Neural cell (in vitro differentiated cells): ENCODE data around the gene SLC25A27. TPM values are rescaled to one million over a fixed set of nuclear protein-coding genes. Genes with fewer than 3 reads are reported as not detected.

Source experiments
- H2AFZ ChIP-seq: fragments of 200-600, 300-800 bp; sonication (generic), shearing (Covaris generic); 2 replicates; pipeline ENCODE4 v1.6.0; 2014; ENCODE audit warnings: low read depth, mild to moderate bottlenecking, antibody characterized with exemption, low read length, moderate library complexity
- H3F3A ChIP-seq: fragments of 200-600 bp; shearing (Covaris generic); 2 replicates; pipeline ENCODE4 v1.6.1; 2016; ENCODE audit warnings: mild to moderate bottlenecking, moderate library complexity, mixed read lengths, antibody characterized with exemption, low read length; ENCODE audit not compliant: insufficient read depth, poor library complexity, severe bottlenecking
- H3K27ac ChIP-seq: fragments of 200-600, 300-800 bp; sonication (generic), shearing (Covaris generic); 2 replicates; pipeline ENCODE4 v1.5.1; 2014; ENCODE audit warnings: mild to moderate bottlenecking, low read length, moderate library complexity
- H3K27me3 ChIP-seq: fragments of 300-800, 200-600 bp; sonication (generic), shearing (Covaris generic); 2 replicates; pipeline ENCODE4 v1.6.0; 2014; ENCODE audit warnings: mild to moderate bottlenecking, low read depth, low read length, moderate library complexity; ENCODE audit not compliant: insufficient read depth
- H3K36me3 ChIP-seq: fragments of 300-800, 200-600 bp; sonication (generic), shearing (Covaris generic); 2 replicates; pipeline ENCODE4 v1.5.1; 2014; ENCODE audit warnings: mild to moderate bottlenecking, antibody characterized with exemption, low read length, moderate library complexity; ENCODE audit not compliant: insufficient read depth
- H3K4me2 ChIP-seq: fragments of 300-800, 200-600 bp; sonication (generic), shearing (Covaris generic); 2 replicates; pipeline ENCODE4 v1.6.0; 2014; ENCODE audit warnings: mild to moderate bottlenecking, low read length
- H3K4me3 ChIP-seq: fragments of 300-800, 200-600 bp; sonication (generic), shearing (Covaris generic); 2 replicates; pipeline ENCODE4 v1.5.1; 2014; ENCODE audit warnings: mild to moderate bottlenecking, low read length, moderate library complexity
- H3K79me2 ChIP-seq: fragments of 200-600 bp; shearing (Covaris generic); replicated peaks from 2 replicates; pipeline ENCODE4 v1.6.0; 2014; ENCODE audit warnings: mild to moderate bottlenecking, low read length, moderate library complexity; ENCODE audit not compliant: insufficient read depth
- H3K9ac ChIP-seq: fragments of 300-800, 200-600 bp; sonication (generic), shearing (Covaris generic); 2 replicates; pipeline ENCODE4 v1.6.1; 2016; ENCODE audit warnings: mild to moderate bottlenecking, low read length, mixed read lengths
- H3K9me2 ChIP-seq: fragments of 200-600 bp; shearing (Covaris generic); 2 replicates; pipeline ENCODE4 v1.6.1; 2016; ENCODE audit warnings: mild to moderate bottlenecking, low read length, mixed read lengths; ENCODE audit not compliant: insufficient read depth
- H3K9me3 ChIP-seq: fragments of 200-600, 300-800 bp; sonication (generic), shearing (Covaris generic); 2 replicates; pipeline ENCODE4 v1.6.1; 2016; ENCODE audit warnings: mild to moderate bottlenecking, mixed run types, low read length, moderate library complexity, mixed read lengths
- H4K20me1 ChIP-seq: fragments of 200-600 bp; shearing (Covaris generic); 2 replicates; pipeline ENCODE4 v1.6.1; 2016; ENCODE audit warnings: mild to moderate bottlenecking, mixed run types; ENCODE audit not compliant: insufficient read depth
- EP300 ChIP-seq: fragments of 450-650 bp; conservative IDR thresholded peaks from 2 replicates; pipeline ENCODE4 v1.6.1; 2014; ENCODE audit warnings: antibody characterized with exemption, mild to moderate bottlenecking, moderate library complexity; ENCODE audit not compliant: poor library complexity, severe bottlenecking
- EZH2 ChIP-seq: fragments of 200-600, 300-800 bp; shearing (Covaris generic), sonication (generic); IDR thresholded peaks from 2 replicates; pipeline ENCODE4 v1.6.1; 2014; ENCODE audit warnings: antibody characterized with exemption, low read length, borderline replicate concordance, mild to moderate bottlenecking; ENCODE audit not compliant: insufficient read depth, poor library complexity, severe bottlenecking
- MXI1 ChIP-seq: fragments of 450-650 bp; conservative IDR thresholded peaks from 2 replicates; pipeline ENCODE4 v1.6.1; 2014; ENCODE audit warnings: antibody characterized with exemption, mild to moderate bottlenecking; ENCODE audit not compliant: poor library complexity, severe bottlenecking
- POLR2AphosphoS5 ChIP-seq: IDR thresholded peaks from 2 replicates; pipeline ENCODE4 v1.6.1; 2012
- RAD21 ChIP-seq: fragments of 450-650 bp; conservative IDR thresholded peaks from 2 replicates; pipeline ENCODE4 v1.6.1; 2014; ENCODE audit warnings: antibody characterized with exemption, mild to moderate bottlenecking, moderate library complexity
- SMC3 ChIP-seq: fragments of 450-650 bp; conservative IDR thresholded peaks from 2 replicates; pipeline ENCODE4 v1.6.1; 2014; ENCODE audit warnings: antibody characterized with exemption, mild to moderate bottlenecking, moderate library complexity; ENCODE audit not compliant: poor library complexity
- TAF1 ChIP-seq: IDR thresholded peaks from 2 replicates; pipeline ENCODE4 v1.6.1; 2012; ENCODE audit warnings: low read depth
- polyA plus RNA-seq: library from polyadenylated mRNA; depleted of rRNA; stranded (reverse); fragments of >200 nt; gene quantifications from 2 replicates; pipeline ENCODE4 v1.2.3, GENCODE V29; 2014
- TF ChIP-seq, protein P1 (sequence below): IDR thresholded peaks from 2 replicates; pipeline ENCODE4 v1.6.1; 2012; ENCODE audit warnings: borderline replicate concordance
- TF ChIP-seq, protein P2 (sequence below): fragments of 450-650 bp; IDR thresholded peaks from 2 replicates; pipeline ENCODE4 v1.5.1; 2014; ENCODE audit warnings: antibody characterized with exemption, mild to moderate bottlenecking, moderate library complexity; ENCODE audit not compliant: poor library complexity, severe bottlenecking

The SLC25A27 gene
- polyA plus RNA-seq, 1 donor from 2014 or later: 44.5 TPM

DNA sequence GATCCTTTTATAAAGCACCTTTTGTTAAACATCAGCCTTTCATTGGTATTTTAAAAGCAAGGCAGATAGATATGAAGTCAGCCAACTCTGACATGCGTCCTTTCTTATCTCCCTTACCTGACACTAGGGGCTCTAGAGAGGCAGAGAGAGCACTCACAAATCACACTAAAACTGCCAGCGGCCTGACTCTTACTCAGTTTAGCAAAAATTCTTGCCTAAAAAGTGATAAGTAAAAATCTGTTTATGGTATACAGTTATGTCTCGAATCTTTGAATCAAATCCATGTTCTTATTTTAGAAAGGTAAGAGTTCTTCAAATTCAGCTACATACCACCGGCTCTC lies 24.5 kb downstream of the SLC25A27 start:
- TF ChIP-seq POLR2AphosphoS5 (no peak), EZH2 (no peak)
- TF ChIP-seq, protein P1, sequence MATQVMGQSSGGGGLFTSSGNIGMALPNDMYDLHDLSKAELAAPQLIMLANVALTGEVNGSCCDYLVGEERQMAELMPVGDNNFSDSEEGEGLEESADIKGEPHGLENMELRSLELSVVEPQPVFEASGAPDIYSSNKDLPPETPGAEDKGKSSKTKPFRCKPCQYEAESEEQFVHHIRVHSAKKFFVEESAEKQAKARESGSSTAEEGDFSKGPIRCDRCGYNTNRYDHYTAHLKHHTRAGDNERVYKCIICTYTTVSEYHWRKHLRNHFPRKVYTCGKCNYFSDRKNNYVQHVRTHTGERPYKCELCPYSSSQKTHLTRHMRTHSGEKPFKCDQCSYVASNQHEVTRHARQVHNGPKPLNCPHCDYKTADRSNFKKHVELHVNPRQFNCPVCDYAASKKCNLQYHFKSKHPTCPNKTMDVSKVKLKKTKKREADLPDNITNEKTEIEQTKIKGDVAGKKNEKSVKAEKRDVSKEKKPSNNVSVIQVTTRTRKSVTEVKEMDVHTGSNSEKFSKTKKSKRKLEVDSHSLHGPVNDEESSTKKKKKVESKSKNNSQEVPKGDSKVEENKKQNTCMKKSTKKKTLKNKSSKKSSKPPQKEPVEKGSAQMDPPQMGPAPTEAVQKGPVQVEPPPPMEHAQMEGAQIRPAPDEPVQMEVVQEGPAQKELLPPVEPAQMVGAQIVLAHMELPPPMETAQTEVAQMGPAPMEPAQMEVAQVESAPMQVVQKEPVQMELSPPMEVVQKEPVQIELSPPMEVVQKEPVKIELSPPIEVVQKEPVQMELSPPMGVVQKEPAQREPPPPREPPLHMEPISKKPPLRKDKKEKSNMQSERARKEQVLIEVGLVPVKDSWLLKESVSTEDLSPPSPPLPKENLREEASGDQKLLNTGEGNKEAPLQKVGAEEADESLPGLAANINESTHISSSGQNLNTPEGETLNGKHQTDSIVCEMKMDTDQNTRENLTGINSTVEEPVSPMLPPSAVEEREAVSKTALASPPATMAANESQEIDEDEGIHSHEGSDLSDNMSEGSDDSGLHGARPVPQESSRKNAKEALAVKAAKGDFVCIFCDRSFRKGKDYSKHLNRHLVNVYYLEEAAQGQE: no peak
- TF ChIP-seq, protein P2, sequence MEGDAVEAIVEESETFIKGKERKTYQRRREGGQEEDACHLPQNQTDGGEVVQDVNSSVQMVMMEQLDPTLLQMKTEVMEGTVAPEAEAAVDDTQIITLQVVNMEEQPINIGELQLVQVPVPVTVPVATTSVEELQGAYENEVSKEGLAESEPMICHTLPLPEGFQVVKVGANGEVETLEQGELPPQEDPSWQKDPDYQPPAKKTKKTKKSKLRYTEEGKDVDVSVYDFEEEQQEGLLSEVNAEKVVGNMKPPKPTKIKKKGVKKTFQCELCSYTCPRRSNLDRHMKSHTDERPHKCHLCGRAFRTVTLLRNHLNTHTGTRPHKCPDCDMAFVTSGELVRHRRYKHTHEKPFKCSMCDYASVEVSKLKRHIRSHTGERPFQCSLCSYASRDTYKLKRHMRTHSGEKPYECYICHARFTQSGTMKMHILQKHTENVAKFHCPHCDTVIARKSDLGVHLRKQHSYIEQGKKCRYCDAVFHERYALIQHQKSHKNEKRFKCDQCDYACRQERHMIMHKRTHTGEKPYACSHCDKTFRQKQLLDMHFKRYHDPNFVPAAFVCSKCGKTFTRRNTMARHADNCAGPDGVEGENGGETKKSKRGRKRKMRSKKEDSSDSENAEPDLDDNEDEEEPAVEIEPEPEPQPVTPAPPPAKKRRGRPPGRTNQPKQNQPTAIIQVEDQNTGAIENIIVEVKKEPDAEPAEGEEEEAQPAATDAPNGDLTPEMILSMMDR: peak; percentile 53
- H3K4me3 ChIP-seq: no peak overlapping the region
- H3K79me2 ChIP-seq: no peaks in the 10 kb centered on the region
- no peak overlapping the region for H3K4me2 ChIP-seq
- no peaks in the 10 kb centered on the region for H4K20me1 ChIP-seq
- H3K27ac ChIP-seq: no peak overlapping the region
- no peak overlapping the region for H3K9ac ChIP-seq
- H3K9me3 ChIP-seq: no peaks in the 10 kb centered on the region
- no peaks in the 10 kb centered on the region for H3K36me3 ChIP-seq
- H3K9me2 ChIP-seq: no peaks in the 10 kb centered on the region
- H3K27me3 ChIP-seq: no peaks in the 10 kb centered on the region
- H3F3A ChIP-seq: no peaks in the 10 kb centered on the region
- H2AFZ ChIP-seq: no peak overlapping the region

DNA sequence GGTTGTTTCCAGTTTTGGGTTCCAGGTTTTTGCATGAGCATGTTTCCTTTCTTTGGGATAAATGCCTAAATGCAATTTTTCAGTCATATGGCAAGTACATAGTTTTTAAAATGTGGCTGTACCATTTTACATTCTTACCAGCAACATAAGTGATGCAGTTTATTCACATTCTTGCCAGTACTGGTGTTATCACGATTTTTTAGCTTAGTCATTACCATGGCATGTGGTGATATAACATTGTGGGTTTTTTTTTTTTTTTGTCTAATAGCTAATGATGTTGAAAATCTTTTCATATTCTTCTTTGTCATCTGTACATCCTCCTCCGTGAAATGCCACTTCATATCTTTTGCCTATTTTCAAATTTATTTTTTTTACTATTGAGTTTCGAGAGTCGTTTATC lies 32.0 kb downstream of the SLC25A27 start:
- Histone ChIP-seq H3F3A (no peaks in the 10 kb centered on the region), H3K4me3 (no peak overlapping the region), H3K4me2 (no peak overlapping the region), H3K27ac (no peak overlapping the region), H3K9ac (no peak overlapping the region), H3K27me3 (no peaks in the 10 kb centered on the region), H3K9me3 (no peaks in the 10 kb centered on the region), H3K79me2 (no peaks in the 10 kb centered on the region), H3K36me3 (no peaks in the 10 kb centered on the region), H4K20me1 (no peaks in the 10 kb centered on the region), H2AFZ (no peak overlapping the region), H3K9me2 (no peaks in the 10 kb centered on the region)
- TF ChIP-seq EP300: no peak
- no peak for TF ChIP-seq POLR2AphosphoS5
- TF ChIP-seq RAD21: no peak
- no peak for TF ChIP-seq EZH2
- no peak for TF ChIP-seq MXI1
- TF ChIP-seq SMC3: no peak
- TF ChIP-seq, protein P1: no peak
- TF ChIP-seq, protein P2: no peak
- TF ChIP-seq TAF1: no peak
